ENCODE measurements around the gene BBS9. TPM values are rescaled to one million over a fixed set of nuclear protein-coding genes. Genes with fewer than 3 reads are reported as not detected.
"Not testable (repeated sequence)": the region's sequence is repeated elsewhere in the genome, so short reads cannot be mapped to it uniquely, and the experiment has no call there.

Gene BBS9
- total RNA-seq, 2 experiments from 2014 or later: 9.2 to 9.5 TPM

DNA sequence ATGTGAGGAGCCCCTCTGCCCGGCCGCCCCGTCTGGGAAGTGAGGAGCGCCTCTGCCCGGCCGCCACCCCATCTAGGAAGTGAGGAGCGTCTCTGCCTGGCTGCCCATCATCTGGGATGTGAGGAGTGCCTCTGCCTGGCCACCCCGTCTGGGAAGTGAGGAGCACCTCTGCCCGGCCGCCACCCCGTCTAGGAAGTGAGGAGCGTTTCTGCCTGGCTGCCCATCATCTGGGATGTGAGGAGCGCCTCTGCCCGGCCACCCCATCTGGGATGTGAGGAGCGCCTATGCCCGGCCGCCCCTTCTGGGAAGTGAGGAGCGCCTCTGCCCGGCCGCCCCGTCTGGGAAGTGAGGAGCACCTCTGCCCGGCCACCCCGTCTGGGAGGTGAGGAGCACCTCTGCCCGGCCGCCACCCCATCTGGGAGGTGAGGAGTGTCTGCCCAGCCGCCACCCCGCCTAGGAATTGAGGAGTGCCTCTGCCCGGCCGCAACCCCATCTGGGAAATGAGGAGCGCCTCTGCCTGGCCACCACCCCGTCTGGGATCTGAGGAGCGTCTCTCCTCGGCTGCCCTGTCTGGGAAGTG lies 174.7 kb downstream of the BBS9 start:
- CTCF ChIA-PET; POLR2A ChIA-PET; H3K4me1 Mint-ChIP-seq (ENCODE audit: low read depth); H3K27ac Mint-ChIP-seq; intact Hi-C loops (cut with micrococcal nuclease); H3K4me3 Mint-ChIP-seq; H3K27me3 Mint-ChIP-seq; DNase-seq: not testable (repeated sequence)
- Mint-ChIP-seq H3K36me3 (peaks cover 45% of the 10 kb centered on the region), H3K9me3 (peaks cover 41% of the 10 kb centered on the region)

DNA sequence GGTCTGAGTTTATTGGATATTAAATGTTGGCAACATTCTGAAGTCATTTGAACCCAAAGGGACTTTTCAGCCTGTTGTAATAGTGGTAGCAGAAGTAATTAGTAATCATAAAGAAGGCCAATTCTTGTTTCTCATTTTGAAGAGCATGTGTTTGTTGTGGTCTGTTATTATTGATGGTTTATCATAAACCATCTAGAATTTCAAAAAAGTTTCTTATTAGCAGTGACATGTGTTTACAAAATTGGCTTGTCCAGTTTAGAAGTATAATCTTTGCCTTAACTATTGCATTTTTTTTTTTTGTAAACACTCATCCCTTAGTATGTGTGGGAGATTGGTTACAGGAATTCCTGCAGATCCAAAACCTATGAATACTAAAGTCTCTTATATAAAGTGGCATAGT lies 177.8 kb downstream of the BBS9 start:
- intact Hi-C loops (cut with micrococcal nuclease): no loop called here
- CTCF ChIA-PET: no interaction called here
- peaks cover 16% of the 10 kb centered on the region for H3K9me3 Mint-ChIP-seq

DNA sequence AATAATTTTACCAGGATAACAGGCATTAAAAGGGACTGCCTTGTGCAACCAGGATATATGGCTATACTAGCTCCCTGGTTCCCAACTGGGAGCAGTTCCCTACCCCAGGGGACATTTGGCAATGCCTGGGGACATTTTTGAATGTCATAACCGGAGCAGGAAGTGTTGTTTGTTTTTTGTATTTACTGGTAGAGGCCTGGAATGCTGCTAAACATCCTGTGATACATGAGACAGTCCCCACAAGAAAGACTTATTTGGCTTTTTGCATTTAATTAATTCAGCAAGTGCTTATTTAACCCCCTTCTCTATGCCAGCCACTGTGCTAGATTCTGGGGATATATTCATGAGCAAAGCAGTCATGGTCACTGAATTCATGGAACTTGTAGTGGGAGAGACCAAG lies 181.2 kb downstream of the BBS9 start:
- no peaks in the 10 kb centered on the region for H3K27me3 Mint-ChIP-seq
- POLR2A ChIA-PET: no interaction called here
- DNase-seq: no peak
- no peaks in the 10 kb centered on the region for H3K4me1 Mint-ChIP-seq (ENCODE audit: low read depth)
- intact Hi-C loops (cut with micrococcal nuclease): no loop called here
- H3K9me3 Mint-ChIP-seq: peaks cover 6% of the 10 kb centered on the region
- H3K36me3 Mint-ChIP-seq: peaks cover 25% of the 10 kb centered on the region
- CTCF ChIA-PET: no interaction called here
- H3K27ac Mint-ChIP-seq: no peak overlapping the region
- no peak overlapping the region for H3K4me3 Mint-ChIP-seq

More for the DNA sequence above, 177.8 kb downstream of the BBS9 start:
- H3K36me3 Mint-ChIP-seq: peaks cover 27% of the 10 kb centered on the region
- no peaks in the 10 kb centered on the region for H3K4me1 Mint-ChIP-seq (ENCODE audit: low read depth)
- DNase-seq: no peak
- no peaks in the 10 kb centered on the region for H3K27me3 Mint-ChIP-seq
- H3K27ac Mint-ChIP-seq: no peak overlapping the region
- POLR2A ChIA-PET: no interaction called here
- H3K4me3 Mint-ChIP-seq: no peak overlapping the region

DNA sequence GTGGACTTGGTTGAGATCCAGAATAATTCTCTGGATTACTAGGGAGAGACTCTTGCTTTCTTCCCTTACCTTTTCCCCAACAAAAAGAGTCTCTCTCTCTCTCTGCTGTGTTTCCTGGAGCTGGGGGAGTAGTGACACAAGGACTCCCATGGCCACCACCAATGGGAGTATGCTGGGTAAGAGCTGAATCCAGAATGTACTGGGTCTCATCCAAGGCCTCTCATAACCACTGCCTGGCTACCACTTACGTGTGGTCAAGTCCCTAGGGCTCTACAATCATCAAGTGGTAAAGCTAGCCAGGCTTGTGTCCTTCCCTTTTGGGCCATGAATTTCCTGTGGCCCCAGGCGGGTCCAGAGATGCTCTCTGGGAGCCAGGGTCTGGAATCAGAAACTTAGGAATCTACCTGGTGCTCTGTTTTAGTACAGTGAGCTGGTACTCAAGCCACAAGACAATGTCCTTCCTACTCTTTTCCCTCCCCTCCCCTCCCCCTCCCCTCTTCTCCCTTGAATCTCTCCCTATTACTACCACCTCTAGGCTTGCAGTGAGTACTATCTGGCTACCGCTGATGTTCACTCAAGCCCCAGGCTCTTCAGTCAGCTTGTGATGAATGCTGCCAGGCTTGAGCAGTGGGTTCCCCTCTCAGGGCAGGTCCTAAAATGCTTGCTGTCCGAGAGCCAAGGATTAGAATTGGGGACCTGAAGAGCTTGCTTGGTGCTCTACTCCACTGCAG lies 196.6 kb downstream of the BBS9 start:
- Mint-ChIP-seq H3K4me3 (no peak overlapping the region), H3K27ac (no peak overlapping the region), H3K9me3 (peaks cover 22% of the 10 kb centered on the region), H3K27me3 (no peaks in the 10 kb centered on the region), H3K36me3 (peaks cover 46% of the 10 kb centered on the region), H3K4me1 (ENCODE audit: low read depth) (no peaks in the 10 kb centered on the region)
- DNase-seq: no peak
- POLR2A ChIA-PET: no interaction called here
- CTCF ChIA-PET: no interaction called here
- intact Hi-C loops (cut with micrococcal nuclease): no loop called here

DNA sequence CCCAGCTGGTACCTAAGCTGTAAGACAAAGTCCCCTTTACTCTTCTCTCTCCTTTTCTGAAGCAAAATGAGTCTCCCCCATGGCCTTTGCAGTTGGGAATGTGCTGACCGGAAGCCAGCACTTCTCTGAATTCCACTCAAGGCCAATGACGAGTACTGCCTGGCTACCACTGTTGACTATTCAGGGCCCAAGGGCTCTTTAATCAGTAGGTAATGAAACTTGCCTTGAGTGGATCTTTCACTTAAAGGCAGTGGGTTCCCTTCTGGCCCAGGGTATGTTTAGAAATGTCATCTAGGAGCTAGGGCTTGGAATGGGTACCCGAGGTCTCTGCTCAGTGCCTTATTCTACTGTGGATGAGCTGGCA lies 197.1 kb downstream of the BBS9 start:
- H3K4me1 Mint-ChIP-seq (ENCODE audit: low read depth): no peaks in the 10 kb centered on the region
- CTCF ChIA-PET: no interaction called here
- intact Hi-C loops (cut with micrococcal nuclease): no loop called here
- no peak for DNase-seq
- H3K9me3 Mint-ChIP-seq: peaks cover 22% of the 10 kb centered on the region
- H3K4me3 Mint-ChIP-seq: no peak overlapping the region
- H3K27me3 Mint-ChIP-seq: no peaks in the 10 kb centered on the region
- H3K36me3 Mint-ChIP-seq: peaks cover 41% of the 10 kb centered on the region
- no peak overlapping the region for H3K27ac Mint-ChIP-seq
- POLR2A ChIA-PET: no interaction called here

DNA sequence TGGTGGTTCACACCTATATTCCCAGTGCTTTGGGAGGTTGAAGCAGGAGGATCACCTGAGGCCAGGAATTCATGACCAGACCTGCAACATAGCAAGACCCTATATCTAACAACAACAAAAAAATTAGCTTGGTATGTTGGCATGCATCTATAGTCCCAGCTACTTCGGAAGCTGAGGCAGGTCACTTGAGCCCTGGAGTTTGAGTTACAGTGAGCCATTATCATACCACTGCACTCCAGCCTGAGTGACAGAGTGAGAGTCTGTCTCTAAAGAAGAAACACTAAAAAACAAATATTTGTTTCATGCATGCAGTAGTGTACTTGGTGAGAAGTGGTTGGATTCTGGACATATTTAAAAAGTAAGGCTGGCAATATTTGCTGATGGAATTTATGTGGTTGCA lies 198.1 kb downstream of the BBS9 start:
- no peaks in the 10 kb centered on the region for H3K27me3 Mint-ChIP-seq
- ChIA-PET CTCF (no interaction called here), POLR2A (no interaction called here)
- no peak overlapping the region for H3K4me3 Mint-ChIP-seq
- H3K9me3 Mint-ChIP-seq: peaks cover 19% of the 10 kb centered on the region
- peaks cover 34% of the 10 kb centered on the region for H3K36me3 Mint-ChIP-seq
- H3K4me1 Mint-ChIP-seq (ENCODE audit: low read depth): no peaks in the 10 kb centered on the region
- DNase-seq: no peak
- H3K27ac Mint-ChIP-seq: no peak overlapping the region
- intact Hi-C loops (cut with micrococcal nuclease): no loop called here

DNA sequence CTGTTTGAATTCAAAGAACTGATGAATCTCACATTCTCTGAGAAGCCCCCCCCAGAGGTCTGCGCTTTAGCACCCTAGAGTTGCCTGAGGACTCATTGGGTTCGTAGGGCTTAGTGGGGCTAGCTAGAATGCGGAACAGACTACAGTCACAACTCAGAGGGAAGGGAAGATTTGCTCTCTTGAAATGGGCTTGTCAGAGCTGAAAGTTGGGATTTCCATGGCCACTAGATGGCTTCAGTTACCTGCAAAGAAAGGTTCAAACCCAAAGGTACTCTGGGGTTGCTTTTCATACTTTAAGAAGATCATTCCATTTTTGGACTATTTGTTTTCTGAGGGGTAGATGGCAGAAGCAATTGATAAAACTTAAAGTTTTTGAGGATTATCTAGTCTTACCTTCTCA lies 205.0 kb downstream of the BBS9 start:
- Mint-ChIP-seq H3K27ac (no peak overlapping the region), H3K27me3 (no peaks in the 10 kb centered on the region), H3K4me3 (no peak overlapping the region), H3K4me1 (ENCODE audit: low read depth) (no peaks in the 10 kb centered on the region), H3K36me3 (no peaks in the 10 kb centered on the region), H3K9me3 (no peaks in the 10 kb centered on the region)
- ChIA-PET CTCF (interaction anchor here (1.1 kb wide), 1 partner anchor 411 kb away, joined by 3 read pairs; no protein-coding TSS in a partner anchor), POLR2A (no interaction called here)
- no peak for DNase-seq
- intact Hi-C loops (cut with micrococcal nuclease): no loop called here

DNA sequence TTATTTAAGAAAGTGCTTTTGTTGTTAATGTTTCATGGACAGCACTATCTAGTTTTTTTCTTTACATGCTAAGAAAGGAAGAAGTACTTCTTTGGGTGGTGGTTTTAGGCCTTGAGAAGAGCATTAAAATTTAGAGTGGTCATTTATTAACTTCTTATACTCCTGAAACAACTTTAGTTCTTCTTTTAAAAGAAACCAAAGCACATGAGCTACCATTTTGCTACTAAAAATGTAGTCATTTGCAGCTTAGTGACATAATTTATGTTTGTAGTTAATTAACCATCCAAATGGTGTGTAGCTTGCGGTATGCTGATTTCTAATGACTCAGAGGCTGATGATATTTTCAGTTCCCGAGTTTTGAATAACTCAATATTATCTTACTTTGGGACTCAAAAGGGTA lies 207.5 kb downstream of the BBS9 start:
- Mint-ChIP-seq H3K27me3 (no peaks in the 10 kb centered on the region), H3K4me3 (no peak overlapping the region), H3K9me3 (no peaks in the 10 kb centered on the region), H3K36me3 (peaks cover 3% of the 10 kb centered on the region), H3K27ac (no peak overlapping the region), H3K4me1 (ENCODE audit: low read depth) (no peaks in the 10 kb centered on the region)
- ChIA-PET CTCF (no interaction called here), POLR2A (no interaction called here)
- intact Hi-C loops (cut with micrococcal nuclease): no loop called here
- DNase-seq: no peak

DNA sequence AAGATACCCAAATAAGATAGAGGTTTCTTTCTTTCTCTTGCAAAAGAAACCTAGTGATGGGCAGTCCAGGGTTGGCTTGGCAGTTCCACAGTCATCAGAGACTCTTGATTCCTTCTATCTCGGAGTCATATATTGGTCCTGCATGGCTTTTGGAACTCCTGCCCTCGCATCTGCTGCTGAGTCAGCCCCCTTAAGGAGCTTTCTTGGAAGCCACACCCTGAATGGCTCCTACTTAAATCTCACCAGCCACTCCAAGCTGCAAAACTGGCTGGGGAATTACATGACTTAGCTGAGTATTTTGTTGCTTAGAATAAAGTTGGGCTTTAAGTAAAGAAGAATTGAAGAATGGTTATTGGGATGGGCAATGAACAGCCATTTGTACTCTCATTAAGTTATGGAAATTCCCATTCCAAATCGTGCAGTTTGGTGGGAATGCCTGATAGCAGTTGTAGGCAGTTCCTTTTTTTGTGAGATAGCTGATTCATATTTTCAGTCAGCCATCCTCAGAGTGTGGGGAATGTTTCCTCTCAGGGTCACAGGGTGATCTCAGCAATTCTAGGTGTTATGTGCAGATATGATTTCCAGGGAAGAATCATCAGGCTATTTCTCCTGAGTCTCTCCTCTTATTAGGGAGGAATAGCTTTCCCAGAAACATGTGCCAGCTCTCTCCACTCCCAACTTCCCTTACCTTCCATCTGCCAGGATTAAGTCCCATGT lies 209.9 kb downstream of the BBS9 start:
- intact Hi-C loops (cut with micrococcal nuclease): no loop called here
- ChIA-PET POLR2A (no interaction called here), CTCF (no interaction called here)
- no peak overlapping the region for H3K27ac Mint-ChIP-seq
- no peak overlapping the region for H3K4me3 Mint-ChIP-seq
- H3K27me3 Mint-ChIP-seq: no peaks in the 10 kb centered on the region
- no peak for DNase-seq
- H3K4me1 Mint-ChIP-seq (ENCODE audit: low read depth): no peaks in the 10 kb centered on the region
- peaks cover 5% of the 10 kb centered on the region for H3K36me3 Mint-ChIP-seq
- no peaks in the 10 kb centered on the region for H3K9me3 Mint-ChIP-seq

DNA sequence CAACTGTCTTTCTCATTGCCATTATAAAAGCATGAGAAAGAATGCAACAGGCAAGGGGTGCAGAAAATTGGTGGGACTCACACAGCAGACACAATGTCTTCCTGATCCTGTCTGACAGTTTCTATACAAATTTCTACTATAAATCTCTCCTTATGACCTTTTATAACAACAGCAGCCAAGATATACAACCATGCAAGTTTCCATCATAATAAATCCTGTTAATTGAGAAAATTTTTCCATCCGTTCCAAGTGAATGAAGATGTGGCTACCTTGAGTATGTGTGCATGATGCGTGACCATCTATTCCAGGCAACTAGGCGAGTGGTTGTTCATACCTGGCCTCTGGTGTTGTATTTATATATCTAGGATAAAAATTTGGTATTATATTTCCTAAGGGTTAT lies 216.7 kb downstream of the BBS9 start:
- POLR2A ChIA-PET: no interaction called here
- no peak overlapping the region for H3K4me3 Mint-ChIP-seq
- H3K27ac Mint-ChIP-seq: no peak overlapping the region

DNA sequence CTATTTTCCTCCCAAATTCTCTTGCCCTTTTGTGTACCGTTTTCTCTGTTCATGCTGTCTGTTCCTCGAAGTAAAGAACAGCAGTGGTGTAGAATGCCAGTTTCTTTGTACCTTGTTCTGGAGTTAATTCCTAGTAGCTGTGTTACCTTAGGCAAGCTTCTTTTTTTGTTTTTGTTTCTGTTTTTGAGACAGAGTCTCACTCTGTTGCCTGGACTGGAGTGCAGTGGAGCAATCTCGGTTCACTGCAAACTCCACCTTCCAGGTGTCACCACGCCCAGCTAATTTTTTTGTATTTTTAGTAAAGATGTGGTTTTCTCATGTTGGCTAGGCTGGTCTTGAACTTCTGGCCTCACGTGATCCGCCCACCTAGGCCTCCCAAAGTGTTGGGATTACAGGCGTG lies 221.2 kb downstream of the BBS9 start:
- DNase-seq: no peak
- Mint-ChIP-seq H3K4me3 (no peak overlapping the region), H3K27me3 (no peaks in the 10 kb centered on the region), H3K36me3 (peaks cover 13% of the 10 kb centered on the region), H3K27ac (no peak overlapping the region), H3K9me3 (no peaks in the 10 kb centered on the region), H3K4me1 (ENCODE audit: low read depth) (no peaks in the 10 kb centered on the region)
- ChIA-PET POLR2A (no interaction called here), CTCF (no interaction called here)
- intact Hi-C loops (cut with micrococcal nuclease): no loop called here

More for the DNA sequence above, 216.7 kb downstream of the BBS9 start:
- Mint-ChIP-seq H3K36me3 (peaks cover 14% of the 10 kb centered on the region), H3K9me3 (no peaks in the 10 kb centered on the region), H3K4me1 (ENCODE audit: low read depth) (no peaks in the 10 kb centered on the region), H3K27me3 (no peaks in the 10 kb centered on the region)
- CTCF ChIA-PET: interaction anchor here (1.4 kb wide), 1 partner anchor 11 kb away, joined by 3 read pairs; no protein-coding TSS in a partner anchor
- intact Hi-C loops (cut with micrococcal nuclease): no loop called here
- no peak for DNase-seq

DNA sequence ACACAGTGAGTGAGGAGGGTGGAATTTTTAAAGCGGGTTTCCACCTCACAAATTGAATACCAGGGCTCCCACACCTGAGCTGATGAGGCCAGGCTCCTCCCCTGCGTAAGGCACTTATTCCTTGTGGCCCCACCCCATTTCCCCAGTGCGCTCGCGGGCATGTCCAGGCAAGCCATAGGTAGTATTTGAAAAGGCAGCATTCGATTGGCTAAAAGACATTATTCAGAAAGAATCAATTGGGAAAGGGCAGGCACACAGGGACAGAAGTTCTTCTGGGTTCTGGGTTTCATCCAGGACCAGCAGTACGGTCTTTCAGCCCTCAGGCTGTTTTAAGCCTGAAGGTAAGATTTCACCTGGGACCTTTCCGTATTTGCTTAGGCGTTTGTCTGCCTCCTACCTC lies 222.3 kb downstream of the BBS9 start:
- ChIA-PET POLR2A (no interaction called here), CTCF (no interaction called here)
- no peaks in the 10 kb centered on the region for H3K4me1 Mint-ChIP-seq (ENCODE audit: low read depth)
- no peaks in the 10 kb centered on the region for H3K9me3 Mint-ChIP-seq
- H3K27me3 Mint-ChIP-seq: no peaks in the 10 kb centered on the region
- DNase-seq: no peak
- no peak overlapping the region for H3K27ac Mint-ChIP-seq
- H3K4me3 Mint-ChIP-seq: no peak overlapping the region
- intact Hi-C loops (cut with micrococcal nuclease): no loop called here
- peaks cover 13% of the 10 kb centered on the region for H3K36me3 Mint-ChIP-seq

DNA sequence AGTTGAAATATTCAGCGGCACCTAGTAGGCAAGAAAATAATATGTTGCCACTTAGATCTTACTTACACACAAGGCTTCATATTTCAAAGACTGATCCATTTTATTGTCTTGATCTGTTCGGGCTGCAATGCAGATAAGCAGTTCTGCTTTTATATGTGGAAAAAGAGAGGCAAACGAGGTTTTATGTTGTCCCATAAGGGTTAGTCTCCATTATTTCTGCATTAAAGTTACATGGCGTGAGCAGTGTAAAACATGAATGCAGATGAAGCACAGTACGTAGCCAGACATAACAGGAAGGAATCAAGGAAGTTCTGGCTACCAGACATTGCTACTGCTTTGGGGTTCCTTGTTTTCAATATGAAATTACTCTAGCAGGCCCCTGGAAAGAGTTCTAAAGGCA lies 224.8 kb downstream of the BBS9 start:
- DNase-seq: no peak
- ChIA-PET POLR2A (no interaction called here), CTCF (no interaction called here)
- H3K27me3 Mint-ChIP-seq: no peaks in the 10 kb centered on the region
- H3K9me3 Mint-ChIP-seq: no peaks in the 10 kb centered on the region
- no peak overlapping the region for H3K4me3 Mint-ChIP-seq
- no peaks in the 10 kb centered on the region for H3K4me1 Mint-ChIP-seq (ENCODE audit: low read depth)
- H3K27ac Mint-ChIP-seq: no peak overlapping the region
- intact Hi-C loops (cut with micrococcal nuclease): no loop called here
- H3K36me3 Mint-ChIP-seq: peaks cover 9% of the 10 kb centered on the region

Data from activated CD4-positive, alpha-beta memory T cell treated with anti-CD3 and anti-CD28 coated beads for 36 hours (primary cell).